Dermis microvascular lymphatic vessel endothelial cell (primary cell): Measurements from ENCODE around the gene B4GALNT3. TPM values are rescaled to one million over a fixed set of nuclear protein-coding genes. Genes with fewer than 3 reads are reported as not detected.
"Not testable (repeated sequence)": the region's sequence is repeated elsewhere in the genome, so short reads cannot be mapped to it uniquely, and the experiment has no call there.

Source experiments
- DNase-seq, 2 donors: peaks; one replicate each; pipeline versions ENCODE4 v3.0.0 to v3.0.0-alpha.2; 2010; ENCODE audit warnings: low read depth in 2 of 2
- total RNA-seq: library from RNA; depleted of rRNA; stranded (reverse); fragments of >200 nt; gene quantifications from 2 replicates; pipeline ENCODE4 v1.2.1, GENCODE V29; 2014

Gene B4GALNT3
- total RNA-seq, 1 donor from 2014 or later = under 0.01 TPM

DNA sequence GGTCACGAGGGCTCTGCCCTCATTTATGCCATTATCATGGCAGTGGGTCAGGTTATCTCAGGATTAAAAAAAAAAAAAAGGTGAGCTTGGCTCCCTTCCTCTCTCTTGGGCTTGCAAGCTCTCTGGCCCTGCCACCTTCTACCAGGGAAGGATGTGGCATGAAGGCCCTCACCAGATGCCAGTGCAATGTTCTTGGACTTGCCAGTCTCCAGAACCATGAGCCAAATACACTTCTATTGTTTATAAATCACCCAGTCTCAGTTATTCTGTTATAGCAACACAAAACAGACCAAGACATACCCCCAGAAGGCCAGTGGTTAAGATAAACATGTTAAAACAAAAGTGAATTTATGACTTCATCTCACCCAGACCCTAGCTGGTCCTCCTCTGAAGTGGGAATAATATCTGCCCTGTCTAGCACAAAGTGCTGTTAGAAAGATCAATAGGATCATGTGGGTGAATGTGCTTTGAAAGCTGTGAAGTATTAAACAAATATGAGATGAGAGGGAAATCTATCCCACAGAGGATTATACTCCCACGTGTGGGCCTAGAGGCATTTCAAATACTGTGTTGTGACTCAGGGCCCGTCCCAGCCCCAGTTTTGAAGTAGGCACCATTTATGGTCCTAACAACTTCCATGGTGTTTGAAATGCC, 114.9 kb downstream of the B4GALNT3 start:
- DNase-seq = no peak

DNA sequence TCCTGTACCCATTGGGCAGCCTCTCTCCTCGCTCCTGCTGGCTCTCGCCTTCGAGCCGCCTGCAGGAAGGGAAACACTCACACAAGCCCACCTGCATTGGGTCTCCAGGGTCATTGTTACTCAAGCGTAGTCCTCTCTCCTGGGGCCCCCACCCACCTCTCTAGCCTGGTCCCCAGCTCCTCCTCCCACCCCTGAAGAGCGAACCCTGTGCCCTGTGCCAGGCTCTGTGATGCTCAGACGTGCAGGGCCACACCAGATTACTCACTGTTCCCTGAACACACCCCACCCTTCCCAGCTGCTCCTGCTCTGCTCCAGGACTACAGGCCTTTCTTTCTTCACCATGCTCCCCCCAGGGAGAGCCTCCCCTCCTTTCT, 115.4 kb downstream of the B4GALNT3 start:
- no peak for DNase-seq

DNA sequence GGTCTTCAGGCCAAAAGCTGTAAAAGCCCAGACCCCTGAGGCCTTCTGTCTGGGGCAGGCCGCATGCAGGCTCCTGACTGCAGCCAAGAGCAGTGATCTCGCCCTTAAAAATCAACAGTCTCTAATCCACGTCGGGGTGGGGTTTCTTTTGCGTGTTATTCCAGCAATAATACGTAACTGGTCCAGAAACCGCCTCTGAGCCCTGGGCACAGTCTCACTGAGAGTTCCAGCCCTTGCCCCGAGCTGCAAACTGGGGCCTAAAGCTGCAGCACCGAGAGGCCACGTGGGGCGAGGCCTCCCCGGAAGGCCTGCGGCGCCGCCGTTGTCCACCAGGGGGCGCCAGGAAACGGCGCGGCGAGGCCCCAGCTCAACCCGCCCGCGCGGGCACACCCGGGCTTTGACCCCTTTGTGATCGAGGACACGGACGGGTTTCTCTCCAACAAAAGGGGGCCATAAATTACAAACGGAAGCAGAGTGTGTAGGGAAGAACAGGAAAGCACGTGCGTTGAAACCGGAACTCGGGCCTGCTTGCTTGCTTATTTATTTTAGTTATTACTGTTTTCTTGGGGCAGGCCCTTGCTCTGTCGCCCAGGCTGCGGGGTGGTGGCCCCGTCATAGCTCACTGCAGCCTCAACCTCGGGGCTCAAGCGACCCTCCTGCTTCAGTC, 116.3 kb downstream of the B4GALNT3 start:
- DNase-seq = peak; percentile 64 to 76

DNA sequence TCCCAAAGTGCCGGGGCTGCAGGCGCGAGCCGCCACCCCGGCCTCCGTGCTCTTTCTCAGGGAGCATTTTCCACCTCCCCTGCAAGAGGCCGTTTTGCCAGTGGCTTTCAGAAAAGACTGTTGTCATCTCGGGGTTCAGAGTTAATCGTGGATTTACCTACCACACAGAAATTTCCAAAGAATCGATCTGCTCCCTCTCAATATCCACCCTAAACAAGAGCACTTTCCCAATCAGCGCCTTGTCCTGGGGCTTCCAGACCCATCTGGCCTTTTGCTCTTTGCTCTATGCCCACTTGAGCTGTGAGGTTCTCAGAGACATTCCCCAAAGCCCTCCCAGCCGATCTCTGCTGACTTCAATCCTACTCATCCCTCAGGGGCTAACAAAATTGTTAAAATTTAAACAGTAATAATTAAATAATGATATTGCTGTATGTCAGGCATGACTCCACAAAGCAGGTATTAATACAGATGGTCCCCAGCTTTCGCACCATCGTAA, 116.9 kb downstream of the B4GALNT3 start:
- DNase-seq = no peak

DNA sequence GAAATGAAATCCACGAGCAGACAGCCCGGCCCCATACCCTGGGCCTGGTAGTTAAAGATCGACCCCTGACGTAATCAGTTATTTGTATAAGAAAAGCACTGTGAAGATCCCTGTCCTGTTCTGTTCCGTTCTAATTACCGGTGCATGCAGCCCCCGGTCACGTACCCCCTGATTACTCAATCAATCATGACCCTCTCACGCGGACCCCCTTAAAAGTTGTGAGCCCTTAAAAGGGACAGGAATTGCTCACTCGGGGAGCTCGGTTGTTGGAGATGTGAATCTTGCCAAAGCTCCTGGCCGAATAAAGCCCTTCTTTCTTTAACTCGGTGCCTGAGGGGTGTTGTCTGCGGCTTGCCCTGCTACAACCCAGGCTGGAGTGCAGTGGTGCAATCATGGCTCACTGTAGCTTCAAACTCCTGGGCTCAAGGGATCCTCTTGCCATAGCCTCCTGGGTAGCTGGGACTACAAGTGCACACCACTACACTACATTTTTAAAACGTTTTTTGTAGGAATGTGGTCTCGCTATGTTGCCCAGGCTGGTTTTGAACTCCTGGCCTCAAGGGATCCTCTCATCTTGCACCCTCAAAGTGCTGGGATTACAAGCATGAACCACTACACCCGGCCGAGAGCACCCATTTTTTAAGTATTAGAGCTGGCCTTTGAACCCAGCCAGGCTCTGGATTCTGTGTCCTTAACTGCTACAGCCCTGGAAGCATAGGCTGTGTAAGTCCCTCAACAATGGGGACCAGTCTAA, 118.4 kb downstream of the B4GALNT3 start:
- not testable (repeated sequence) for DNase-seq

DNA sequence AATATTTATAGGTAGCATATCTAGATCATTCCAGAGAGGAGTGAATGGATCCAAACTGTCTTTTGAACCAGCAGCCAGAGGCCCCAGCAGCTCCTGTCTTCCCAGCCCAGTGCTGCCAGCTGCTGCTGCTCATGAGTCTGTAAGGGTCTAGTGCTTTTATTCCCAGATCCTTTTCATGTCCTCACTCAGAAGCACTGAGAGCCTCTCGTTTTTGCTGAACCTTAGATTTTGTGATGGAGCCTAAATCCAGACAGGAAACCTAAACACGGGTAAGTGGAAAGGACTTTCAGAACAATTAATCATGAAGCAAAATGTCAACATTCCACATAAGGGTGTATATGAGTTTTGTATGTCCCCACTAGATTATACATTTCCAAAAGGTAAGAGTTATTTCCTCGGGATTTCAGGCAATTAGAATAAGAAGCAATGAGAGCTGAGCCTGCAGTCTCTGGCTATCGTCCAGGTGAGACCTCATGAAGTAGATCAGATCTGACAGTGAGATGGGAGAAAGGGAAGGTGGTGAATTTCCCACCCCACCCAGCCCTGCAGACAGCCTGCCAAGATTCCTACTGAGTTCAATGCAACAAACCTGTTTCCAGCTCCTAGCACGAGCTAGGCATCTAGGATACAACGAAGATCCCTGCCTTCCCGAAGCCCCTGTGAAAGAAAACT, 119.1 kb downstream of the B4GALNT3 start:
- DNase-seq = no peak

DNA sequence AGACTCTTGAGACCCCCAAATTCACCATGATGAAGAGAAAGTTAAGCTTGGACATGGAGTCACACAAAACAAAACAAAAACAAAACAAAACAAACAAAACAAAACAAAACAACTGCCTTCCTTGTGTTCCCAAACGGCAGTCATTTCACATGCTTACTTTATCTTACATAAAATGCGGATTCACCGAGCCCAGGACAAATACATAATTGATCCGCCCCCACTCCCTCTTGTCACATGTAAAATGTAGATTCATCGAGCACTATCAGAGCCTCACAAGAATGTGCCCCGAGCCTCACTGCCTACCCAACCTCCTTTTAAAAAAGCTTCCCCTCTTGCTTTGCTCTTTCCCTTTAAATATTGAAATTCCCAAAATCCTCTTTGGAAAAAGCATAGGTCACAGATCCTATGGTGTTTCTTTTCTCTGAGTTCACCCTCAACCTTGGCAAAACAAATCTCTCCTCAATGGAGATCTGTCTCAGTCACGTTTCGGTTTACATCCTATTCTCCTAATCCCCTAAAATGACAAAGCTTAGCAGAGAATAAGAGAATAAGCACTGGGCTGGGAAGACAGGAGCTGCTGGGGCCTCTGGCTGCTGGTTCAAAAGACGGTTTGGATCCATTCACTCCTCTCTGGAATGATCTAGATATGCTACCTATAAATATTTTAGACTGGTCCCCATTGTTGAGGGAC, 119.8 kb downstream of the B4GALNT3 start:
- DNase-seq = no peak

DNA sequence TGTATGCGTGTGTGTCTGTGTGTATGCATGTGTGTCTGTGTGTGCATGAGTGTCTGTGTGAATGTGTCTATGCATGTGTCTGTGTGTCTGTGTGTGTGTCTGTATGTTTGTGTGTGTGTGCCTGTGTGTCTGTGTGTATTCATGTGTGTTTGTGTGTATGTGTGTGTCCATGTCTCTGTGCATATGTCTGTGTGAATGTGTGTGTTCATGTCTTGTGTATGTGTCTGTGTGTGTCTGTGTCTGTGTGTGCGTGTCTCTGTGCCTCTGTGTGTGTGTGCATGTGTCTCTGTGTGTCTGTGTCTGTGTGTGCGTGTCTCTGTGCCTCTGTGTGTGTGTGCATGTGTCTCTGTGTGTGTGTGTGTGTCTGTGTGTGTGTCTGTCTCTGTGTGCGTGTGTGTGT, 121.1 kb downstream of the B4GALNT3 start:
- DNase-seq = no peak

DNA sequence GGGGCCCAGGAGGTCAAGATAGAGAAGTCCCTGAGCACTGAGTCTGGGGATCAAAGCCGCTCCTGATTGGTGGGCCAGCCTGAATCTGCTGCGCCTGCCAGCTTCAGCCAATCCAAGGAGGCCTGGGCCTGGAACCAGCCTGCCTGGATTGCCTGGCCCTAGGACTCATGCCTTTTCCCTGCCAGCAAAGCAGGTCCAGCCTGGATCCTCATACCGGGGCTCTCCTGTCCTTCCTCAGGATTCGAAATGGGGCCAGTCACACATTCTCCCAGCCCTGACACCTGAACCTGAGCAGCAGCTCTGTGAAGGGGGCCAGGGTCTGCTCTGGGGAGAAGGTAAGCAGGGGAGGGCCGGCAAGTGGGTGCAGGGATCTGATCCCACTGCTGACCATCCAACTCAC, 121.6 kb downstream of the B4GALNT3 start:
- no peak for DNase-seq

DNA sequence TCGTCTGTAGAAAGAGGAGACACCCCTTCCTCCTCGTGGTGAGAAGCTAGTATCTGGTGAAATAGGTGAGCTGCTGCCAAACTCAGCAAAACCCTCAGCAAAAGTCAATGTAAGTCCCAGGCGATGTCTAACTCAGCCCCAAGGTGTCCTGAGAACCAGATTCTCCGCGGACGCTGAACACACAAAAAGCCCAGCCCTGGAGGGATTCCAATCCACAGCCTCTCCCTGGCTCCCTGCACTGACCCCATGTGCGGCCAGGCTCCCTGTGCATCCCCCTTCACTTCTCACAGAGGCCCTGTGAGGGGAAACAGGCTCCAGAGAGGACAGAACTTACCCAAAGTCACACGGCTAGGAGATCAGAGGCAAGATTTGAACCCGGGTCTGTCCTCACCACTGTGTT, 122.0 kb downstream of the B4GALNT3 start:
- DNase-seq = no peak

DNA sequence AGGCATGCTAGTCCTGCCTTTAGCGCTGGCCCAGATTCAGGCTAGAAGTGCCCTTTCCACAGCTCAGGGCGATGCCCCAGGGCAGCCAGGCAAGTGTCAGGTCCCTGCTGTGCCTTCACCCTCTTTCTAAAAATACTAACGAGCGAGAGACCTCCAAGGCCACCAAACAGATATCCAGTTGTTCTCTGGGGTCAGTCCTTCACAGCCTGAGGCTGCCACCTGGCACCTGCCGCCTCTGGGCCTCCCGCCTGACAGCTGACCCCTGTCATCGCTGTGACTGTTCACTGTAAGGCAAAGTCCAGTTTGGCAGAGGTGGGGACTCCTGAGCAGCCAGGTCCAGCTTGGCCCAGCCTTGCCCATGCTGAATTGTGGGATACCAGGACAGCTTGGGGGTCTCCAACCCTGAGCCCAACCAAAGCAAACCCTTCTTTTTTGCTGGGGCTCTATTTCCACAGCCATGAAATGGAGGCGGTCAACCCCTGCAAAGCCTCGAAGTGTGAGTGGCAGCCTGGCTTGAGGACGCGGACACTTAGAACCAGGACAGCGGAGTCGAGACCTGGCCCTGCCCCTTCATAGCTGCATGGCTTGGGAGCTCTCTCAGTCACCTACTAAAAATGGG, 123.6 kb downstream of the B4GALNT3 start:
- no peak for DNase-seq

DNA sequence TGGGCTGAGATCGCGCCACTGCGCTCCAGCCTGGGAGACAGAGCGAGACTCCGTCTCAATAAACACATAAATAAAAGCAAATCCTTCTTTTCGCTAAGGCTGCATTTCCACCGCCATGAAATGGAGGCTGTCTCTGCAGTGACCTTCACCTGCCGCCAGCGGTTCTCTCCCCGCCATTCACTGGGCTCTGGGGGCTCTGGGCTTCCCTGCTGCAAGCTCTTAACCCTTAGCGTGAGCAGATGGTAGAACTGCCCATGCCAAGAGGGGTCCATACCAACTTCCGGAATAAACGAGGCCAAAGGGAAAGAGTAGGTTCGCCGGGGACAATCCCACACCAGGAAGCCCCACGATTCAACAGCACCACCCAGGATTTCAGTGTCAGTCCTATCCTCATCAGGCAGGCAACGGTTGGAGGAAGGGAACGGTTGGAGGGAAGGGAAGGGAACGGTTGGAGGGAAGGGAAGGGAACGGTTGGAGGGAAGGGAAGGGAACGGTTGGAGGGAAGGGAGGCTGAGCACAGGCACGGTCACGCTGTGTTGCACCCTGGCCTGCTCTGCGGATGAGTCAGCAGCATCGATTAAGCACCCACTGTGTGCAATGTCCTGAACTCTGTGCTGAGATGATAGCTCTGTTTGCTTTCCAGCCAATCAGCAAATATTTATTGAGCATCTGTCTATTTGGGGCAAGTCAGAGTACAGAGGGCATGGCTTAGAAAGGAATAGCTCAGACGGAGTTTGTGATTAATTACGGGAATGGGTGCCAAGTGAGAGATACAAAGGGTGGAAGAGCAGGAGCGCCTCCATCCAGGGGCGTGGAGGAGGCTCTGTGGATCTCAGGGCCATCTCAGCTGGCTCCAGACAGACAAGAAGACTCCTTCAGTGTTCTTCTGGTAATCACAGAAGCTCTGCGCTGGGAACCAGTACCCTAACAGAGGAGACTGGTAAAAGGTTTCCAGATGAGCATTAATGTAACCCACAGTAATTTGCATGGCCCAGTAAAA, 125.6 kb downstream of the B4GALNT3 start:
- no peak for DNase-seq

DNA sequence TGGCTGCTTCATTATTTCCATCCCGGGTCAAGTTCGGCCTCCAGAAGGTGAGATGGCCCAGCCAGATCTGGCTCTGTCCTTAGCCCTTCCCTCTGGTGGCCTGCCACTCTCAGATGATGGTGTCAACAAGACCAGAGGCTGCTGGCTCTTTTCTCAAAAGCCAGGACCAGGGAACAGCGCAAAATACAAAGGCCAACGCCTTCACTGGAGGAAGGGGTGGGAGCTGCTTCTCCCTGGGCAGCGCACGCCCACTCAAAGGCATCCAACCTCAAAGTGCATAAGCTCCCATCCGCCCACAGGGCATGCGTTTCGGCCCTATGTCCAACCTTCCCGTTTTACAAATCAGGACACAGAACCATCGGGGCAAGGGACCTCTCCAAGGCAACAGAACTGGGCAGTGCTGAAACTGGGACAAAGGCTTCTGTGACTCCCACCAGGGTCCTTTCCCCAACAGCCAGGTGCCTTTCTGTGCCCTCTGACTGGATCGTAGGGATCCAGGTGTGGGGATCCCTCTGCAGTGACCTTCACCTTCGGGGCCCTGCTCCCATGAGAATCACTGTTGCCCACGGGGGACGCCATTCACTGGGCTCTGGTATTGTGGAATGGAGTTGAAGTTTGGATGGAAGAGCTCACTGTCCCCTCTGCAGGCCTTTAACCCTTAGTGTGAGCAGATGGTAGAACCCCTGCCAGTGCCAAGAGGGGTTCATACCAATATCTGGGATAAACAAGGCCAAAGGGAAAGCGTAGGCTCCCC, 126.8 kb downstream of the B4GALNT3 start:
- no peak for DNase-seq

DNA sequence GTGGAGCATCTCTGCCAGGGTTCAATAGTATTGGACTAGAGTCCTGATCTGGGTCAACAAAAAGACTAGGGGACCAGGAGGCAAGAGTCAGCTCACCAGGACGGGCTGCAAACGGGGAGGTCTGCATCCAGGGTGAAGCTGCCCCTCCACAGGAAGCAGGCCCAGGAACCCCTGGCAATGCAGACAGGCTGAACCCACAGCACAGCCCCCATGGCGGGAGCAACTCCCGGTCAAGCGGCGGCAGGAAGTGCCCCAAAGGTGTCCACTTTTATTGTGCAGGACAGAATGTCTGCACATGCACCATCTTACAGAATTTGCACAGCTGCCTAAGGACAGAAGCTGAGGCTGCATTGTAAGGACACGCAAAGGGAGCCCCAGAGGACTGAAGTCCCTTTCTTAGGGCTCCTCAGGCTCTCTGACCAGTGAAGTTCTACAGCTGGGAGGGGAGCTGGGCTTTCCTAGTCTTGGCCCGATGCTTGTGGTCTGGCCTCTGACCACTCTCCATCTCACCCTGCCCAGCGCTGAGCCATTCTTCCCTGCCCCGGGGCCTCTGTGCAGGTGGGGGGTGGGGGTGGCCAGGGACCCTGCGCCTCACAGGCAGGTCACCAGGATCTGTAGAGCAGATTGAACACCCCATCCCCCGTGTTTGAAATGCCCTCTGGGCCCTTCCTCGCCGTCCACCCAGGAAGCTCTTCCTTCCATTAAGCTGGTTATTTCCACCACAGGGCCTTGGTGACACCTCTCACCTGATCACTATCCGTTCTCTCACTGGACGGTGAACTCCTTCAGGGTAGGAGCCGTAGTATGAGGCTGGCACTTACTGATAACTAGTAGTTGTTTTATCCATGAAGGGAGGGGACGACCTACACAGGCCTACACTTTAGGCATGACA, 127.6 kb downstream of the B4GALNT3 start:
- no peak for DNase-seq

DNA sequence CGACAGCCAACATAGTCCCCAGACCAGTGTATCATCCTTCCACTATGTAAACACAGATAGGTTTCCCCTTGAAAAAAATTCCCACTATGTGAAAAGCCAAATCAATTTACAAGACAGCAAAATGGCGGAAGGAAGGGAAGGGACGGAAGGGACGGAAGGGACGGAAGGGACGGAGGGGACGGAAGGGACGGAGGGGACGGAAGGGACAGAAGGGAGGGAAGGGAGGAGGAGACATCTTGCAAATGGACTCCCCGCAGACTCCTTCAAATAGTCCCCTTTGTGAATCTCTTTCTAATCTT, 128.2 kb downstream of the B4GALNT3 start:
- DNase-seq = no peak

DNA sequence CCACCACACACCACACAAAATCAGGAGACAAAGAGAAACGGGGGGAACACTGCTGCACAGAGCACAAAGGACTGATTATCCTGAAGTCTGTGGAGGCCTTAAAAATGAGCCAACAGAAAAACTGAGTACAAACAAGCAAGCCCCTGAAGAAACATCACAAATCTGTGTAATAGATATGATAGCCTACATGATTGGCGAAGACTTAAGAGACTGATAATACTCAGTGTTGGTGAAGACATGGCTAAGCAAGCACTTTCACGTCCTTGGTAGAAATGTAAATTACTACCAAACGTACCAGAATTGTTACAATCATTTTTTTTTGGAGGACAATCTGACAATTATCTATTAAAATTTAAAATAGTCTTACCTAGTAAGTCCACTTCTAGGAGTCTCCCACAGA, 128.9 kb downstream of the B4GALNT3 start:
- no peak for DNase-seq

DNA sequence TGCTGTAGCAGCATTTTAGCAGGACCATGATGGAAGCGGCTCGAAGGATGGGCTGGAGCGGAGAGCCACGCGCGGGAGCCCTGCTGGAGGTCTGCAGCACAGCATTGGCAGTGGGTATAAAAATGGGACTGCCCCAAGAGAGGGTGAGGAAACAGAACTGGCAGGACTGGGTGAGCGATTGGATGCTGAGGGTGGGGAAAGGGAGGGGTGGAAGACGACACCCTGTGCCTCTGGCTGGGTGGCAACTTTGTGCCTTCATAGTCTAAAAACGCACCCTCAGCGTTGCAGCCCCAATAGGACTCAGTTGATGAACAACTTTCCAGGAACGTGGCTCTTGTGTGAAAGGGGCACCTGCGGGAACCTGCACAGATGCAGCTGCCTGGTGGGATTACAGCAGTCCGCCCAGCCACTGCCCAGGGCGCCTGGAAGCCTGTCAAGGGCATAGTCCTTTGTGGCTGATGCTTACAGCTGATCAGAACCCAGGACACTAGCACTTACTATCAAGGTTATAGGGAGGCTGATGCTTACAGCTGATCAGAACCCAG, 130.5 kb downstream of the B4GALNT3 start:
- no peak for DNase-seq
